Lower leg skin (tissue), 4 donors: ENCODE results near the gene CSKMT. TPM values are rescaled to one million over a fixed set of nuclear protein-coding genes. Genes with fewer than 3 reads are reported as not detected.

Experiments used
- DNase-seq, 2 donors: peaks; one replicate each; pipeline ENCODE4 v3.0.0-alpha.2; 2019; ENCODE audit warnings: low spot score in 2 of 2
- H3K4me3 ChIP-seq: fragments of 200-600 bp; sonication (generic); 2 replicates; pipeline ENCODE4 v1.5.1; 2017; ENCODE audit warnings: mild to moderate bottlenecking, low read depth; ENCODE audit not compliant: poor library complexity, severe bottlenecking
- CTCF ChIP-seq, 3 donors: fragments of 450-650 bp; IDR thresholded peaks; one replicate each; pipeline ENCODE4 v1.5.1; 2016; ENCODE audit warnings: antibody characterized with exemption in 3 of 3, mild to moderate bottlenecking in 3 of 3, moderate library complexity in 2 of 3
- POLR2A ChIP-seq, 2 donors: fragments of 450-650 bp; IDR thresholded peaks; one replicate each; pipeline ENCODE4 v1.6.1; 2016 to 2017; ENCODE audit warnings: antibody characterized with exemption in 2 of 2, mild to moderate bottlenecking in 1 of 2, moderate library complexity in 1 of 2
- WGBS, 2 donors: methylation state at CpG; one replicate each; pipeline ENCODE4 v1.1.5; 2018; 5-methylcytosine and 5-hydroxymethylcytosine counted together
- intact Hi-C: fragments of 100-400 bp; cut with DNase I; formaldehyde crosslinking; loops from one replicate; pipeline ENCODE4 v1.15.0; 2023; ENCODE audit warnings: low total_unique reads
- total RNA-seq, 4 donors: library from RNA; depleted of rRNA; stranded (reverse); fragments of >200 nt; gene quantifications; one replicate each; pipeline ENCODE4 v1.1.0, GENCODE V29; 2016

The CSKMT gene
- total RNA-seq, 4 donors from 2014 or later: 2.9 to 14.8 (median 7.7) TPM

- 68 to 71% methylated on average over 3 of the region's 3 CpGs for WGBS, 2 donors
- intact Hi-C loops: no loop called here
- H3K4me3 ChIP-seq: no peak overlapping the region
- DNase-seq: no peak
- TF ChIP-seq POLR2A (IDR thresholded peaks at IDR 0.05) (no peak), CTCF (IDR thresholded peaks at IDR 0.05) (no peak)
These were observed 47.7 kb downstream of the CSKMT start for GRCh38 chr11:62712861-62713260.

- no peak overlapping the region for H3K4me3 ChIP-seq
- WGBS, 2 donors: 91 to 95% methylated on average over 2 of the region's 2 CpGs
- intact Hi-C loops: no loop called here
- no peak for DNase-seq
- TF ChIP-seq CTCF (IDR thresholded peaks at IDR 0.05): no peak
- no peak for TF ChIP-seq POLR2A (IDR thresholded peaks at IDR 0.05)
These were observed 48.2 kb downstream of the CSKMT start for GRCh38 chr11:62713343-62713742.

- H3K4me3 ChIP-seq: no peak overlapping the region
- TF ChIP-seq POLR2A (IDR thresholded peaks at IDR 0.05) (no peak), CTCF (IDR thresholded peaks at IDR 0.05) (no peak)
- intact Hi-C loops: no loop called here
- 81 to 88% methylated on average over 24 of the region's 24 CpGs for WGBS, 2 donors
- DNase-seq: no peak
These were observed 50.3 kb downstream of the CSKMT start for GRCh38 chr11:62715150-62716130.

- no peak for TF ChIP-seq CTCF (IDR thresholded peaks at IDR 0.05)
- DNase-seq: no peak
- H3K4me3 ChIP-seq: no peak overlapping the region
- intact Hi-C loops: no loop called here
- WGBS, 2 donors: 85 to 88% methylated on average over 5 of the region's 5 CpGs
These were observed 51.1 kb downstream of the CSKMT start for GRCh38 chr11:62716206-62716605.

GRCh38 chr11:62716816-62717215, 51.7 kb downstream of the CSKMT start:
- H3K4me3 ChIP-seq: no peak overlapping the region
- WGBS, 2 donors: 72 to 80% methylated on average over 11 of the region's 11 CpGs
- intact Hi-C loops: no loop called here
- TF ChIP-seq CTCF (IDR thresholded peaks at IDR 0.05) (no peak), POLR2A (IDR thresholded peaks at IDR 0.05) (no peak)
- no peak for DNase-seq

Other genes with a start within 250 kb of the CSKMT start
- not detected for gene SCGB1A1, start 246.3 kb upstream of the CSKMT start, total RNA-seq
- gene AHNAK, start 118.5 kb upstream of the CSKMT start, total RNA-seq: 1,000 to 10,000 TPM; 1,345 to 1,611 (median 1,532) TPM
- 1,000 to 10,000 TPM; 2,343 to 3,224 (median 2,571) TPM for gene EEF1G, start 91.4 kb upstream of the CSKMT start, total RNA-seq
- 10 to 100 TPM; 11.0 to 29.8 (median 15.8) TPM for gene TUT1, start 73.8 kb upstream of the CSKMT start, total RNA-seq
- 100 to 1,000 TPM in 2 of 4 donors, 10 to 100 TPM in 2; 91.3 to 139 (median 98.3) TPM for gene MTA2, start 63.4 kb upstream of the CSKMT start, total RNA-seq
- gene EML3, start 52.5 kb upstream of the CSKMT start, total RNA-seq: 10 to 100 TPM; 39.5 to 61.0 (median 42.9) TPM
- 1 to 10 TPM; 4.0 to 7.6 (median 6.5) TPM for gene ROM1, start 52.1 kb upstream of the CSKMT start, total RNA-seq
- gene B3GAT3, start 43.3 kb upstream of the CSKMT start, total RNA-seq: 10 to 100 TPM; 29.7 to 51.8 (median 35.2) TPM
- 100 to 1,000 TPM in 1 of 4 donors, 10 to 100 TPM in 3; 72.0 to 118 (median 91.4) TPM for gene GANAB, start 18.7 kb upstream of the CSKMT start, total RNA-seq
- gene INTS5, start 12.0 kb upstream of the CSKMT start, total RNA-seq: 10 to 100 TPM; 28.5 to 32.7 (median 30.2) TPM
- 10 to 100 TPM; 21.3 to 58.4 (median 31.4) TPM for gene C11orf98, start 102 bp upstream of the CSKMT start, total RNA-seq
- 10 to 100 TPM in 2 of 4 donors, 1 to 10 TPM in 2; 7.5 to 12.0 (median 10.3) TPM for gene UQCC3, start 6.4 kb downstream of the CSKMT start, total RNA-seq
- 1 to 10 TPM; 2.5 to 4.6 (median 3.1) TPM for gene LBHD1, start 7.0 kb downstream of the CSKMT start, total RNA-seq
- gene UBXN1, start 13.8 kb downstream of the CSKMT start, total RNA-seq: 100 to 1,000 TPM; 194 to 275 (median 235) TPM
- gene LRRN4CL, start 24.2 kb downstream of the CSKMT start, total RNA-seq: 10 to 100 TPM in 2 of 4 donors, 1 to 10 TPM in 2; 7.3 to 11.6 (median 9.9) TPM
- gene BSCL2, start 42.1 kb downstream of the CSKMT start, total RNA-seq: 10 to 100 TPM; 25.4 to 68.2 (median 45.1) TPM
- gene GNG3, start 42.4 kb downstream of the CSKMT start, total RNA-seq: not detected
- gene HNRNPUL2, start 62.1 kb downstream of the CSKMT start, total RNA-seq: 10 to 100 TPM; 19.9 to 30.8 (median 24.3) TPM
- 10 to 100 TPM; 23.7 to 44.7 (median 33.9) TPM for gene TTC9C, start 63.2 kb downstream of the CSKMT start, total RNA-seq
- 10 to 100 TPM; 13.4 to 35.4 (median 19.0) TPM for gene ZBTB3, start 88.8 kb downstream of the CSKMT start, total RNA-seq
- gene POLR2G, start 96.3 kb downstream of the CSKMT start, total RNA-seq: 10 to 100 TPM; 51.5 to 71.0 (median 57.2) TPM
- 10 to 100 TPM; 21.0 to 79.2 (median 38.2) TPM for gene TAF6L, start 106.1 kb downstream of the CSKMT start, total RNA-seq
- gene TMEM179B, start 122.1 kb downstream of the CSKMT start, total RNA-seq: 10 to 100 TPM; 62.9 to 82.6 (median 81.0) TPM
- 10 to 100 TPM; 12.9 to 41.4 (median 21.0) TPM for gene TMEM223, start 126.7 kb downstream of the CSKMT start, total RNA-seq
- 100 to 1,000 TPM in 1 of 4 donors, 10 to 100 TPM in 3; 56.6 to 114 (median 79.6) TPM for gene NXF1, start 140.1 kb downstream of the CSKMT start, total RNA-seq
- gene STX5, start 166.7 kb downstream of the CSKMT start, total RNA-seq: 10 to 100 TPM; 30.0 to 47.4 (median 38.4) TPM
- gene TEX54, start 167.5 kb downstream of the CSKMT start, total RNA-seq: not detected
- 10 to 100 TPM; 49.7 to 93.8 (median 64.3) TPM for gene WDR74, start 174.3 kb downstream of the CSKMT start, total RNA-seq
- 100 to 1,000 TPM; 175 to 190 (median 187) TPM for gene SLC3A2, start 215.6 kb downstream of the CSKMT start, total RNA-seq